Karpas-422 (cell line): ENCODE measurements around the gene FAR1. TPM values are rescaled to one million over a fixed set of nuclear protein-coding genes. Genes with fewer than 3 reads are reported as not detected.

Source experiments
- DNase-seq: peaks from one replicate; pipeline ENCODE4 v3.0.0-alpha.2; 2015
- H2AFZ ChIP-seq: fragments of 200-600 bp; sonication (generic); 2 replicates; pipeline ENCODE4 v1.6.1; 2014; ENCODE audit warnings: antibody characterized with exemption, low read length, mixed read lengths
- H3K27ac ChIP-seq: fragments of 200-600 bp; sonication (generic); 2 replicates; pipeline ENCODE4 v1.5.1; 2014; ENCODE audit warnings: mild to moderate bottlenecking, low read length, moderate library complexity
- H3K27me3 ChIP-seq: fragments of 200-600 bp; sonication (generic); 2 replicates; pipeline ENCODE4 v1.6.1; 2014; ENCODE audit warnings: low read length, mixed read lengths
- H3K36me3 ChIP-seq: fragments of 200-600 bp; sonication (generic); 2 replicates; pipeline ENCODE4 v1.6.1; 2014; ENCODE audit warnings: low read length, mixed read lengths; ENCODE audit not compliant: insufficient read depth
- H3K4me1 ChIP-seq: fragments of 200-600 bp; sonication (generic); 2 replicates; pipeline ENCODE4 v1.6.1; 2014; ENCODE audit warnings: mild to moderate bottlenecking, low read length, mixed read lengths
- H3K4me2 ChIP-seq: fragments of 200-600 bp; sonication (generic); 2 replicates; pipeline ENCODE4 v1.6.1; 2014; ENCODE audit warnings: low read length, low read depth, mild to moderate bottlenecking; ENCODE audit not compliant: poor library complexity, severe bottlenecking
- H3K4me3 ChIP-seq: fragments of 200-600 bp; sonication (generic); 2 replicates; pipeline ENCODE4 v1.5.1; 2014; ENCODE audit warnings: mild to moderate bottlenecking, antibody characterized with exemption, low read length, mixed read lengths
- H3K79me2 ChIP-seq: fragments of 200-600 bp; sonication (generic); 2 replicates; pipeline ENCODE4 v1.6.1; 2014; ENCODE audit warnings: mild to moderate bottlenecking, low read length, mixed read lengths
- H3K9ac ChIP-seq: fragments of 200-600 bp; sonication (generic); 2 replicates; pipeline ENCODE4 v1.6.0; 2014; ENCODE audit warnings: low read length
- H3K9me2 ChIP-seq: fragments of 200-600 bp; sonication (generic), shearing (Covaris generic); replicated peaks from 2 replicates; pipeline ENCODE4 v1.6.0; 2014; ENCODE audit warnings: mild to moderate bottlenecking, low read length, moderate library complexity; ENCODE audit not compliant: insufficient read depth
- H3K9me3 ChIP-seq: fragments of 300-700, 200-600 bp; sonication (generic); 2 replicates; pipeline ENCODE4 v1.6.1; 2014; ENCODE audit warnings: low read length, mixed read lengths
- H4K20me1 ChIP-seq: fragments of 200-600 bp; sonication (generic); 2 replicates; pipeline ENCODE4 v1.6.1; 2014; ENCODE audit warnings: mild to moderate bottlenecking, antibody characterized with exemption, low read length, low read depth; ENCODE audit not compliant: insufficient read depth
- total RNA-seq: library from RNA; depleted of rRNA; stranded (reverse); fragments of >200 nt; shearing (Covaris generic); gene quantifications from 2 replicates; pipeline ENCODE4 v1.2.3, GENCODE V29; 2014; ENCODE audit warnings: low replicate concordance

Gene FAR1
- total RNA-seq, 1 experiment from 2014 or later: 98.1 TPM

DNA sequence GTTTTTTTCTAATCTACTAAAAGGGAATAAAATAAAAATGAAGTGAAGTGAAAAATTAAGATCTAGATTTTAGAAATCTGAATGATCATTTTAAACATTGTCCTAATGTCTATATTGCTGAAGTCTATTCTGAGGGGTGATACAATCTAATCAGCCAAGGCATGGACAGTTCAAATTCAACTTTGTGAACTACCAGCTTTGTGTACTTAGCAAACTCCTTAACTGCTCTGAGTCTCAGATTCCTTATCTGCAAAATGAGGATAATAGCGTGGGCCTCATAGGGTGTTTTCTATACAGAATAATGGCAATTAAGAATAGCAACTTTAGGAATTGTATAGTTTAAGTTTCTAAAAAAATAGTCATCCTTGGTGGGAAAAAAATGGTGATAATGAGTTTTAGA lies 31.4 kb downstream of the FAR1 start:
- Histone ChIP-seq H3K27me3 (no peaks in the 10 kb centered on the region), H2AFZ (no peak overlapping the region), H3K4me1 (no peaks in the 10 kb centered on the region), H3K9ac (no peak overlapping the region), H4K20me1 (no peaks in the 10 kb centered on the region), H3K9me3 (no peaks in the 10 kb centered on the region), H3K4me3 (no peak overlapping the region), H3K9me2 (no peaks in the 10 kb centered on the region), H3K27ac (no peak overlapping the region), H3K79me2 (peaks cover 69% of the 10 kb centered on the region), H3K4me2 (no peak overlapping the region), H3K36me3 (peaks cover 39% of the 10 kb centered on the region)
- no peak for DNase-seq

GRCh38 chr11:13701506-13701905 lies 33.0 kb downstream of the FAR1 start:
- H3K4me2 ChIP-seq: no peak overlapping the region
- no peaks in the 10 kb centered on the region for H4K20me1 ChIP-seq
- no peak overlapping the region for H3K9ac ChIP-seq
- H3K27me3 ChIP-seq: no peaks in the 10 kb centered on the region
- H2AFZ ChIP-seq: no peak overlapping the region
- DNase-seq: no peak
- no peaks in the 10 kb centered on the region for H3K9me3 ChIP-seq
- no peaks in the 10 kb centered on the region for H3K9me2 ChIP-seq
- H3K4me1 ChIP-seq: no peaks in the 10 kb centered on the region
- H3K79me2 ChIP-seq: peaks cover 60% of the 10 kb centered on the region
- H3K4me3 ChIP-seq: no peak overlapping the region
- H3K27ac ChIP-seq: no peak overlapping the region
- H3K36me3 ChIP-seq: peaks cover 32% of the 10 kb centered on the region

- H3K4me2 ChIP-seq: no peak overlapping the region
- no peak overlapping the region for H2AFZ ChIP-seq
- no peaks in the 10 kb centered on the region for H3K9me3 ChIP-seq
- no peaks in the 10 kb centered on the region for H4K20me1 ChIP-seq
- H3K36me3 ChIP-seq: peaks cover 29% of the 10 kb centered on the region
- peaks cover 55% of the 10 kb centered on the region for H3K79me2 ChIP-seq
- no peak for DNase-seq
- no peaks in the 10 kb centered on the region for H3K4me1 ChIP-seq
- no peak overlapping the region for H3K27ac ChIP-seq
- H3K9ac ChIP-seq: no peak overlapping the region
- no peaks in the 10 kb centered on the region for H3K27me3 ChIP-seq
- H3K4me3 ChIP-seq: no peak overlapping the region
- no peaks in the 10 kb centered on the region for H3K9me2 ChIP-seq
These were observed 33.6 kb downstream of the FAR1 start for GRCh38 chr11:13702071-13702470.

DNA sequence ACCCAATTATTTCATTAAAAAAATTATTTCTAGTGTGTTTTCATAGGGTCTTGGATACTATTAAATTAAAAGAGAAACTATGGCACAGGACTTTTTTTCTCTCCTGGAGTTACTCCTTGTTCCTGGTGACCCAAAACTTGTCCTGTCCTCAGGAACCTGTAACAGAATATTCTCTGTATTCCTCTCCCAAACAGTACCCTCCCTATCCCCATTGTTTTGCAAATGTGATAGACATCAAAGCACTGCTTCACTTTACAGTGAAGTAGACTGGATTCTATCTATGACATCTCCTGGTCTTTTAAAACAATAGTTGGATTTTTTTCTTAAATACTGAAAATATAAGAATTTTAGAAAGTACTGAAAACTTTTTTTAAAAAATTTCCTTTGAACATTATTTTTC lies 37.2 kb downstream of the FAR1 start:
- DNase-seq: no peak
- no peaks in the 10 kb centered on the region for H3K9me2 ChIP-seq
- no peaks in the 10 kb centered on the region for H3K4me1 ChIP-seq
- H3K4me3 ChIP-seq: no peak overlapping the region
- H3K4me2 ChIP-seq: no peak overlapping the region
- no peak overlapping the region for H3K9ac ChIP-seq
- H4K20me1 ChIP-seq: no peaks in the 10 kb centered on the region
- H3K36me3 ChIP-seq: peaks cover 50% of the 10 kb centered on the region
- H3K9me3 ChIP-seq: no peaks in the 10 kb centered on the region
- no peaks in the 10 kb centered on the region for H3K27me3 ChIP-seq
- H2AFZ ChIP-seq: no peak overlapping the region
- H3K79me2 ChIP-seq: peaks cover 36% of the 10 kb centered on the region
- H3K27ac ChIP-seq: no peak overlapping the region

GRCh38 chr11:13713982-13714381 lies 45.5 kb downstream of the FAR1 start:
- H3K4me3 ChIP-seq: no peak overlapping the region
- H3K9me2 ChIP-seq: no peaks in the 10 kb centered on the region
- no peaks in the 10 kb centered on the region for H3K4me1 ChIP-seq
- no peaks in the 10 kb centered on the region for H4K20me1 ChIP-seq
- no peak overlapping the region for H3K27ac ChIP-seq
- no peaks in the 10 kb centered on the region for H3K9me3 ChIP-seq
- no peak for DNase-seq
- H3K79me2 ChIP-seq: peaks cover 16% of the 10 kb centered on the region; the same call in 1 of the 2 replicates
- peaks cover 68% of the 10 kb centered on the region for H3K36me3 ChIP-seq
- no peak overlapping the region for H3K4me2 ChIP-seq
- no peaks in the 10 kb centered on the region for H3K27me3 ChIP-seq
- no peak overlapping the region for H2AFZ ChIP-seq
- no peak overlapping the region for H3K9ac ChIP-seq

GRCh38 chr11:13717331-13717730 lies 48.9 kb downstream of the FAR1 start:
- H3K9me3 ChIP-seq: no peaks in the 10 kb centered on the region
- no peak overlapping the region for H3K27ac ChIP-seq
- H3K36me3 ChIP-seq: peaks cover 55% of the 10 kb centered on the region
- H3K9ac ChIP-seq: no peak overlapping the region
- no peaks in the 10 kb centered on the region for H3K4me1 ChIP-seq
- H3K27me3 ChIP-seq: no peaks in the 10 kb centered on the region
- 0 out of 2 replicates have a peak, but pooled peaks cover 8% of the 10 kb centered on the region for H3K79me2 ChIP-seq
- H2AFZ ChIP-seq: no peak overlapping the region
- H3K4me2 ChIP-seq: no peak overlapping the region
- no peak overlapping the region for H3K4me3 ChIP-seq
- H3K9me2 ChIP-seq: no peaks in the 10 kb centered on the region
- no peak for DNase-seq
- H4K20me1 ChIP-seq: no peaks in the 10 kb centered on the region

GRCh38 chr11:13718394-13718793 lies 49.9 kb downstream of the FAR1 start:
- H3K27ac ChIP-seq: no peak overlapping the region
- H3K36me3 ChIP-seq: peaks cover 56% of the 10 kb centered on the region
- DNase-seq: no peak

DNA sequence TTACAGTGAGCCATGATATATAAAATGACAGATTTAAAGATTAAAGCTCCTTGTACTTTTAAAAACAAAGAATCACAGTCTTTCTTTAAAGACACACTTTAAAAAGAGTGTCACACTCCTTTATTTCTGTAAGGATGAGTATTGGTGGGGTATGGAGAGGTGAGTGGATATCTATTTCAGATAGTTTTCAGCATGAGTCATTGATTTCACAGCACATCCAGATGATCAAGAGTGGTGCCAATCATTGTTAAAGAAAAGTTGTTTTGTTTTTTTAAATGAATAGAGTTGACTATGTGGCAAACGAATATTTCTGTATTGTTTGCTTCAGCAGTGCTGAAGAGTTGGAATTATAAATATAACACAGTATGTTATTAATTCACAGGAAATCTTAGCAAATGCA lies 52.5 kb downstream of the FAR1 start:
- Histone ChIP-seq H3K79me2 (0 out of 2 replicates have a peak, but pooled peaks cover 5% of the 10 kb centered on the region), H3K4me3 (no peak overlapping the region), H2AFZ (no peak overlapping the region), H4K20me1 (no peaks in the 10 kb centered on the region), H3K9me2 (no peaks in the 10 kb centered on the region), H3K9me3 (no peaks in the 10 kb centered on the region), H3K4me2 (no peak overlapping the region), H3K27ac (no peak overlapping the region), H3K9ac (no peak overlapping the region), H3K27me3 (no peaks in the 10 kb centered on the region), H3K4me1 (no peaks in the 10 kb centered on the region), H3K36me3 (peaks cover 43% of the 10 kb centered on the region)
- no peak for DNase-seq

More at GRCh38 chr11:13718394-13718793, 49.9 kb downstream of the FAR1 start:
- Histone ChIP-seq H3K4me3 (no peak overlapping the region), H4K20me1 (no peaks in the 10 kb centered on the region), H3K9me3 (no peaks in the 10 kb centered on the region), H3K27me3 (no peaks in the 10 kb centered on the region), H3K4me1 (no peaks in the 10 kb centered on the region), H3K9ac (no peak overlapping the region), H2AFZ (no peak overlapping the region), H3K4me2 (no peak overlapping the region), H3K9me2 (no peaks in the 10 kb centered on the region), H3K79me2 (0 out of 2 replicates have a peak, but pooled peaks cover 8% of the 10 kb centered on the region)

DNA sequence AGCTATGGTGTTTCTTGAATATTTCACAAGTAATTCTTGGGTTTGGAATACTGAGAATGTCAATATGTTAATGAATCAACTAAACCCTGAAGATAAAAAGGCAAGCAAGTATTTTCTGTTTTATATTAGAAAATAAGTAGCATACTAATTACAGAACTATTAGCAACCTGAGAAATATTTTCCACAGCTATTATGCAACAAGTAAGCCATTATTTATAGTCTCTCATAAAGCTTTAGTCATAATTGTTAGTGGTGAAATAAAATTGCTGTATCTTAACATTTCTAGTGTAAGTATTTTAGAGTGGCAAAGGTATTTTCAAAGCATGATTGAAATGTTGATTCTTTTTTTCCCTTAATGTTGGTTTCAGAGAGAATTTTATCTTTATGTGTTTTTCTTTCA lies 53.3 kb downstream of the FAR1 start:
- Histone ChIP-seq H3K9ac (no peak overlapping the region), H3K27ac (no peak overlapping the region), H3K4me3 (no peak overlapping the region), H3K4me2 (no peak overlapping the region), H3K27me3 (no peaks in the 10 kb centered on the region), H3K36me3 (peaks cover 40% of the 10 kb centered on the region), H3K9me2 (no peaks in the 10 kb centered on the region), H3K4me1 (no peaks in the 10 kb centered on the region), H3K9me3 (no peaks in the 10 kb centered on the region), H4K20me1 (no peaks in the 10 kb centered on the region), H3K79me2 (0 out of 2 replicates have a peak, but pooled peaks cover 5% of the 10 kb centered on the region), H2AFZ (no peak overlapping the region)
- DNase-seq: no peak
